Measurements from ENCODE around the gene SEPHS2.

GRCh38 chr16:30474074-30474452 is 28.4 kb upstream of the SEPHS2 start:
- TF ChIP-seq CTCF (IDR thresholded peaks at IDR 0.05) = no peak
- no peak for TF ChIP-seq POLR2AphosphoS5 (IDR thresholded peaks at IDR 0.05)
- TF ChIP-seq POLR2A (IDR thresholded peaks at IDR 0.05) = no peak
